ENCODE data around the gene SDF2L1.

DNA sequence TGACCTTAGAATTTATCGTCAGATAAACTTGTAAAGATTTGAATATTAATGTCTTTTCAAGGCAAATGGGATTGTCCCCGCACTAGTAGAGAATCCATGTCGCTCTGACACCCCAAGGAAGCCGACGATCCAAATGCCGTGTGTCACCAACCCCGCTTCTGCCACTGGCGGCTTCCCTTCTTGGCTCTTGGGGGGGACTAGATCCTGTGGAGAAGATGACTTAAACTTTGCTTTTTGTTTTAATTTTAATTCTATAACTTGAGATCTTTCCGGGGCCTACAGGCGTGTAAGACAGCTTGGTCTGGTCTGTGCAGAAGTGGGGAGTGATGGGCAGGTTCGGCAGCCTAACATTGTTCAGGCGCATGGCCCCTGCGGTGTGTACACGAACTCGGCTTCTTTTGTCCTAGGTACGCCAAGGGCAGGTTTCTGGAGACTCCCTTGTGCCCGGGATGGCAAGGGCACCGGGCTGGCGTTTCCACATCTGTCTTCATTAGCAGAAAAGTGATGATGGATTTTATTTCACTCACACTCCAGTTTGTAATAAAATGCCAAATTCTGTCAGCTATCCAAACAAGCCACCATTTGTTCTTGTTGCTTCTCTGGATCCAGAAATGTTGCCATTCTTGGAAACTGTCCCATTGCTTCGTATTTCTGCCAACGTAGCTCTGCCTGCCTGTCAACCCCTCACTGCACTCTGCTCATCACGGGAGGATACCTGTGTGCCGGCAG, 19.0 kb upstream of the SDF2L1 start:
- TF ChIP-seq GABPB2 (CRISPR knock-in tag; conservative IDR thresholded peaks at IDR 0.05) (no peak), RAD51 (IDR thresholded peaks at IDR 0.05; ENCODE audit: borderline replicate concordance, low read depth) (no peak), SRSF1 (IDR thresholded peaks at IDR 0.05; ENCODE audit: low read depth, low read length) (no peak), NRF1 (conservative IDR thresholded peaks at IDR 0.05 in 1 of 2, IDR thresholded peaks at IDR 0.05 in 1 of 2) (no peak), GABPA (tag; conservative IDR thresholded peaks at IDR 0.05; ENCODE audit: low read depth) (no peak)
- TF ChIP-seq, protein P1, sequence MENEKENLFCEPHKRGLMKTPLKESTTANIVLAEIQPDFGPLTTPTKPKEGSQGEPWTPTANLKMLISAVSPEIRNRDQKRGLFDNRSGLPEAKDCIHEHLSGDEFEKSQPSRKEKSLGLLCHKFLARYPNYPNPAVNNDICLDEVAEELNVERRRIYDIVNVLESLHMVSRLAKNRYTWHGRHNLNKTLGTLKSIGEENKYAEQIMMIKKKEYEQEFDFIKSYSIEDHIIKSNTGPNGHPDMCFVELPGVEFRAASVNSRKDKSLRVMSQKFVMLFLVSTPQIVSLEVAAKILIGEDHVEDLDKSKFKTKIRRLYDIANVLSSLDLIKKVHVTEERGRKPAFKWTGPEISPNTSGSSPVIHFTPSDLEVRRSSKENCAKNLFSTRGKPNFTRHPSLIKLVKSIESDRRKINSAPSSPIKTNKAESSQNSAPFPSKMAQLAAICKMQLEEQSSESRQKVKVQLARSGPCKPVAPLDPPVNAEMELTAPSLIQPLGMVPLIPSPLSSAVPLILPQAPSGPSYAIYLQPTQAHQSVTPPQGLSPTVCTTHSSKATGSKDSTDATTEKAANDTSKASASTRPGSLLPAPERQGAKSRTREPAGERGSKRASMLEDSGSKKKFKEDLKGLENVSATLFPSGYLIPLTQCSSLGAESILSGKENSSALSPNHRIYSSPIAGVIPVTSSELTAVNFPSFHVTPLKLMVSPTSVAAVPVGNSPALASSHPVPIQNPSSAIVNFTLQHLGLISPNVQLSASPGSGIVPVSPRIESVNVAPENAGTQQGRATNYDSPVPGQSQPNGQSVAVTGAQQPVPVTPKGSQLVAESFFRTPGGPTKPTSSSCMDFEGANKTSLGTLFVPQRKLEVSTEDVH (IDR thresholded peaks at IDR 0.05; ENCODE audit: low read depth, partially characterized antibody), result no peak
- TF ChIP-seq, protein P2, sequence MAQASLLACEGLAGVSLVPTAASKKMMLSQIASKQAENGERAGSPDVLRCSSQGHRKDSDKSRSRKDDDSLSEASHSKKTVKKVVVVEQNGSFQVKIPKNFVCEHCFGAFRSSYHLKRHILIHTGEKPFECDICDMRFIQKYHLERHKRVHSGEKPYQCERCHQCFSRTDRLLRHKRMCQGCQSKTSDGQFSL (CRISPR knock-in tag; IDR thresholded peaks at IDR 0.05), result no peak
- TF ChIP-seq, protein P2 (tag; IDR thresholded peaks at IDR 0.05), result no peak
- TF ChIP-seq, protein P3, sequence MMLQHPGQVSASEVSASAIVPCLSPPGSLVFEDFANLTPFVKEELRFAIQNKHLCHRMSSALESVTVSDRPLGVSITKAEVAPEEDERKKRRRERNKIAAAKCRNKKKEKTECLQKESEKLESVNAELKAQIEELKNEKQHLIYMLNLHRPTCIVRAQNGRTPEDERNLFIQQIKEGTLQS (IDR thresholded peaks at IDR 0.05), result no peak
- TF ChIP-seq, protein P3 (CRISPR knock-in tag; conservative IDR thresholded peaks at IDR 0.05), result no peak
